Neural cell (in vitro differentiated cells): ENCODE data around the gene NECTIN1. TPM values are rescaled to one million over a fixed set of nuclear protein-coding genes. Genes with fewer than 3 reads are reported as not detected.

Experiments used
- H2AFZ ChIP-seq: fragments of 200-600, 300-800 bp; sonication (generic), shearing (Covaris generic); 2 replicates; pipeline ENCODE4 v1.6.0; 2014; ENCODE audit warnings: low read depth, mild to moderate bottlenecking, antibody characterized with exemption, low read length, moderate library complexity
- H3F3A ChIP-seq: fragments of 200-600 bp; shearing (Covaris generic); 2 replicates; pipeline ENCODE4 v1.6.1; 2016; ENCODE audit warnings: mild to moderate bottlenecking, moderate library complexity, mixed read lengths, antibody characterized with exemption, low read length; ENCODE audit not compliant: insufficient read depth, poor library complexity, severe bottlenecking
- H3K27ac ChIP-seq: fragments of 200-600, 300-800 bp; sonication (generic), shearing (Covaris generic); 2 replicates; pipeline ENCODE4 v1.5.1; 2014; ENCODE audit warnings: mild to moderate bottlenecking, low read length, moderate library complexity
- H3K27me3 ChIP-seq: fragments of 300-800, 200-600 bp; sonication (generic), shearing (Covaris generic); 2 replicates; pipeline ENCODE4 v1.6.0; 2014; ENCODE audit warnings: mild to moderate bottlenecking, low read depth, low read length, moderate library complexity; ENCODE audit not compliant: insufficient read depth
- H3K36me3 ChIP-seq: fragments of 300-800, 200-600 bp; sonication (generic), shearing (Covaris generic); 2 replicates; pipeline ENCODE4 v1.5.1; 2014; ENCODE audit warnings: mild to moderate bottlenecking, antibody characterized with exemption, low read length, moderate library complexity; ENCODE audit not compliant: insufficient read depth
- H3K4me2 ChIP-seq: fragments of 300-800, 200-600 bp; sonication (generic), shearing (Covaris generic); 2 replicates; pipeline ENCODE4 v1.6.0; 2014; ENCODE audit warnings: mild to moderate bottlenecking, low read length
- H3K4me3 ChIP-seq: fragments of 300-800, 200-600 bp; sonication (generic), shearing (Covaris generic); 2 replicates; pipeline ENCODE4 v1.5.1; 2014; ENCODE audit warnings: mild to moderate bottlenecking, low read length, moderate library complexity
- H3K79me2 ChIP-seq: fragments of 200-600 bp; shearing (Covaris generic); replicated peaks from 2 replicates; pipeline ENCODE4 v1.6.0; 2014; ENCODE audit warnings: mild to moderate bottlenecking, low read length, moderate library complexity; ENCODE audit not compliant: insufficient read depth
- H3K9ac ChIP-seq: fragments of 300-800, 200-600 bp; sonication (generic), shearing (Covaris generic); 2 replicates; pipeline ENCODE4 v1.6.1; 2016; ENCODE audit warnings: mild to moderate bottlenecking, low read length, mixed read lengths
- H3K9me2 ChIP-seq: fragments of 200-600 bp; shearing (Covaris generic); 2 replicates; pipeline ENCODE4 v1.6.1; 2016; ENCODE audit warnings: mild to moderate bottlenecking, low read length, mixed read lengths; ENCODE audit not compliant: insufficient read depth
- H3K9me3 ChIP-seq: fragments of 200-600, 300-800 bp; sonication (generic), shearing (Covaris generic); 2 replicates; pipeline ENCODE4 v1.6.1; 2016; ENCODE audit warnings: mild to moderate bottlenecking, mixed run types, low read length, moderate library complexity, mixed read lengths
- H4K20me1 ChIP-seq: fragments of 200-600 bp; shearing (Covaris generic); 2 replicates; pipeline ENCODE4 v1.6.1; 2016; ENCODE audit warnings: mild to moderate bottlenecking, mixed run types; ENCODE audit not compliant: insufficient read depth
- EP300 ChIP-seq: fragments of 450-650 bp; conservative IDR thresholded peaks from 2 replicates; pipeline ENCODE4 v1.6.1; 2014; ENCODE audit warnings: antibody characterized with exemption, mild to moderate bottlenecking, moderate library complexity; ENCODE audit not compliant: poor library complexity, severe bottlenecking
- EZH2 ChIP-seq: fragments of 200-600, 300-800 bp; shearing (Covaris generic), sonication (generic); IDR thresholded peaks from 2 replicates; pipeline ENCODE4 v1.6.1; 2014; ENCODE audit warnings: antibody characterized with exemption, low read length, borderline replicate concordance, mild to moderate bottlenecking; ENCODE audit not compliant: insufficient read depth, poor library complexity, severe bottlenecking
- MXI1 ChIP-seq: fragments of 450-650 bp; conservative IDR thresholded peaks from 2 replicates; pipeline ENCODE4 v1.6.1; 2014; ENCODE audit warnings: antibody characterized with exemption, mild to moderate bottlenecking; ENCODE audit not compliant: poor library complexity, severe bottlenecking
- POLR2AphosphoS5 ChIP-seq: IDR thresholded peaks from 2 replicates; pipeline ENCODE4 v1.6.1; 2012
- RAD21 ChIP-seq: fragments of 450-650 bp; conservative IDR thresholded peaks from 2 replicates; pipeline ENCODE4 v1.6.1; 2014; ENCODE audit warnings: antibody characterized with exemption, mild to moderate bottlenecking, moderate library complexity
- SMC3 ChIP-seq: fragments of 450-650 bp; conservative IDR thresholded peaks from 2 replicates; pipeline ENCODE4 v1.6.1; 2014; ENCODE audit warnings: antibody characterized with exemption, mild to moderate bottlenecking, moderate library complexity; ENCODE audit not compliant: poor library complexity
- TAF1 ChIP-seq: IDR thresholded peaks from 2 replicates; pipeline ENCODE4 v1.6.1; 2012; ENCODE audit warnings: low read depth
- polyA plus RNA-seq: library from polyadenylated mRNA; depleted of rRNA; stranded (reverse); fragments of >200 nt; gene quantifications from 2 replicates; pipeline ENCODE4 v1.2.3, GENCODE V29; 2014
- TF ChIP-seq, protein P1 (sequence below): fragments of 450-650 bp; IDR thresholded peaks from 2 replicates; pipeline ENCODE4 v1.5.1; 2014; ENCODE audit warnings: antibody characterized with exemption, mild to moderate bottlenecking, moderate library complexity; ENCODE audit not compliant: poor library complexity, severe bottlenecking
- TF ChIP-seq, protein P2 (sequence below): IDR thresholded peaks from 2 replicates; pipeline ENCODE4 v1.6.1; 2012; ENCODE audit warnings: borderline replicate concordance

NECTIN1 gene
- polyA plus RNA-seq, 1 donor from 2014 or later, result 5.6 TPM

DNA sequence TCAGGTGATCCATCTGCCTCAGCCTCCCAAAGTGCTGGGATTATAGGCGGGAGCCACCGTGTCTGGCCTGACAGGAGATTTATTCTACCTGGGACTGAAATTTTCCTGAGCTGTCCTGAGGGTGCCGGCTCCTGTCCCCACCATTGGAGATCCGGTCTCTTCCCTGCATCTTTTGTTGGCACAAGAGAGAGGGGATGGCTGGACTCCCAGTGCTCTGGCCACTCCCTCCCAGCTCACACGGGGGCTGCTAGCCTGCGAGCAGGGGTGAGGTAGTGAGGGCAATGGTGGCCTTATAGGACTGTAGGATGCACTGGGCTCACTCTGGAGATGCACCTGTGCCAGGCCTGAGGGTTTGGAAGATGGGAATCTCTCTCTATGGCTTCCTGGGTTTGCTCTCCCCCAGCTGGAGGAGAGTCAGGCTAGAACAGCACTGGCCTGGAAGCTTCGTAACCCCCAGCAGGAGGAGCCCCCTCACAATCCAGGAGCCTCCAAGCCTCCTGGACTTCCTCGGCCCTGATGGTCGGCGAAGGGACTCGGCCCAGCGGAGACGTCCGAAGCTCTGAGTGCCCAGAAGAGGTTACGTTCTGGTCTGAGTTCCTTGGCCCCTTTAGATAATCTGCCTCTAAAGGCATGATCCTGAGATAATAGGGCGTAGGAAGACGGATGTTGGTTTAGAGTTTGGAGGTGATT is 106.4 kb downstream of the NECTIN1 start:
- Histone ChIP-seq H3K79me2 (no peaks in the 10 kb centered on the region), H3F3A (no peaks in the 10 kb centered on the region), H3K36me3 (no peaks in the 10 kb centered on the region), H3K9me2 (no peaks in the 10 kb centered on the region), H3K4me2 (no peak overlapping the region), H3K27me3 (no peaks in the 10 kb centered on the region), H3K4me3 (no peak overlapping the region), H2AFZ (no peak overlapping the region), H3K27ac (no peak overlapping the region), H3K9ac (no peak overlapping the region), H3K9me3 (no peaks in the 10 kb centered on the region), H4K20me1 (no peaks in the 10 kb centered on the region)
- TF ChIP-seq POLR2AphosphoS5 (no peak), RAD21 (no peak), EZH2 (no peak), SMC3 (no peak), TAF1 (no peak), MXI1 (no peak), EP300 (no peak)
- TF ChIP-seq, protein P1, sequence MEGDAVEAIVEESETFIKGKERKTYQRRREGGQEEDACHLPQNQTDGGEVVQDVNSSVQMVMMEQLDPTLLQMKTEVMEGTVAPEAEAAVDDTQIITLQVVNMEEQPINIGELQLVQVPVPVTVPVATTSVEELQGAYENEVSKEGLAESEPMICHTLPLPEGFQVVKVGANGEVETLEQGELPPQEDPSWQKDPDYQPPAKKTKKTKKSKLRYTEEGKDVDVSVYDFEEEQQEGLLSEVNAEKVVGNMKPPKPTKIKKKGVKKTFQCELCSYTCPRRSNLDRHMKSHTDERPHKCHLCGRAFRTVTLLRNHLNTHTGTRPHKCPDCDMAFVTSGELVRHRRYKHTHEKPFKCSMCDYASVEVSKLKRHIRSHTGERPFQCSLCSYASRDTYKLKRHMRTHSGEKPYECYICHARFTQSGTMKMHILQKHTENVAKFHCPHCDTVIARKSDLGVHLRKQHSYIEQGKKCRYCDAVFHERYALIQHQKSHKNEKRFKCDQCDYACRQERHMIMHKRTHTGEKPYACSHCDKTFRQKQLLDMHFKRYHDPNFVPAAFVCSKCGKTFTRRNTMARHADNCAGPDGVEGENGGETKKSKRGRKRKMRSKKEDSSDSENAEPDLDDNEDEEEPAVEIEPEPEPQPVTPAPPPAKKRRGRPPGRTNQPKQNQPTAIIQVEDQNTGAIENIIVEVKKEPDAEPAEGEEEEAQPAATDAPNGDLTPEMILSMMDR, result no peak
- TF ChIP-seq, protein P2, sequence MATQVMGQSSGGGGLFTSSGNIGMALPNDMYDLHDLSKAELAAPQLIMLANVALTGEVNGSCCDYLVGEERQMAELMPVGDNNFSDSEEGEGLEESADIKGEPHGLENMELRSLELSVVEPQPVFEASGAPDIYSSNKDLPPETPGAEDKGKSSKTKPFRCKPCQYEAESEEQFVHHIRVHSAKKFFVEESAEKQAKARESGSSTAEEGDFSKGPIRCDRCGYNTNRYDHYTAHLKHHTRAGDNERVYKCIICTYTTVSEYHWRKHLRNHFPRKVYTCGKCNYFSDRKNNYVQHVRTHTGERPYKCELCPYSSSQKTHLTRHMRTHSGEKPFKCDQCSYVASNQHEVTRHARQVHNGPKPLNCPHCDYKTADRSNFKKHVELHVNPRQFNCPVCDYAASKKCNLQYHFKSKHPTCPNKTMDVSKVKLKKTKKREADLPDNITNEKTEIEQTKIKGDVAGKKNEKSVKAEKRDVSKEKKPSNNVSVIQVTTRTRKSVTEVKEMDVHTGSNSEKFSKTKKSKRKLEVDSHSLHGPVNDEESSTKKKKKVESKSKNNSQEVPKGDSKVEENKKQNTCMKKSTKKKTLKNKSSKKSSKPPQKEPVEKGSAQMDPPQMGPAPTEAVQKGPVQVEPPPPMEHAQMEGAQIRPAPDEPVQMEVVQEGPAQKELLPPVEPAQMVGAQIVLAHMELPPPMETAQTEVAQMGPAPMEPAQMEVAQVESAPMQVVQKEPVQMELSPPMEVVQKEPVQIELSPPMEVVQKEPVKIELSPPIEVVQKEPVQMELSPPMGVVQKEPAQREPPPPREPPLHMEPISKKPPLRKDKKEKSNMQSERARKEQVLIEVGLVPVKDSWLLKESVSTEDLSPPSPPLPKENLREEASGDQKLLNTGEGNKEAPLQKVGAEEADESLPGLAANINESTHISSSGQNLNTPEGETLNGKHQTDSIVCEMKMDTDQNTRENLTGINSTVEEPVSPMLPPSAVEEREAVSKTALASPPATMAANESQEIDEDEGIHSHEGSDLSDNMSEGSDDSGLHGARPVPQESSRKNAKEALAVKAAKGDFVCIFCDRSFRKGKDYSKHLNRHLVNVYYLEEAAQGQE, result no peak

DNA sequence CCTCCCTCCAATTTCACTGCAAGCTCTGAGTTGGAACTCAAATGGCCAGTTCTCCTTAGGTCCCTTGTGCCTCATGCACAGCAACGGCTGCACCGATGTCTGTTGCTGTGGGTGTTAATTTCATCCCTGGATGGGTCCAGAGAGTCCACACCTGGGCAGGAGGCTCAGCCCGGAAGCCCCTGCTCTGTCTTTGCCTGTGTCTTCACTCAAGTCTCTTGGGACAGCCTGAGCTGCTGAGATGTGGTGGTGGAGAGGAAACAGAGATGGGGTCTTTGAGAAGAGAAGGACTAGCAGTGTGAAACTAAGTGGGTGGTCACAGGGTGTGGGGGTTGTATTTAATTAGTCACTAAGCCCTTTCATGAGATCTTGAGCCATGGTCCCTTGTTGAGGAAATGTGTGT is 109.3 kb downstream of the NECTIN1 start:
- Histone ChIP-seq H3K36me3 (no peaks in the 10 kb centered on the region), H3K27me3 (no peaks in the 10 kb centered on the region), H2AFZ (no peak overlapping the region), H3K9me3 (no peaks in the 10 kb centered on the region), H3K4me2 (no peak overlapping the region), H3K79me2 (no peaks in the 10 kb centered on the region), H3K9me2 (no peaks in the 10 kb centered on the region), H3K4me3 (no peak overlapping the region), H3K9ac (no peak overlapping the region), H3F3A (no peaks in the 10 kb centered on the region), H3K27ac (no peak overlapping the region), H4K20me1 (no peaks in the 10 kb centered on the region)
- TF ChIP-seq EP300, result no peak
- no peak for TF ChIP-seq MXI1
- no peak for TF ChIP-seq TAF1
- TF ChIP-seq RAD21, result no peak
- no peak for TF ChIP-seq POLR2AphosphoS5
- TF ChIP-seq, protein P1, result no peak
- TF ChIP-seq, protein P2, result no peak
- no peak for TF ChIP-seq EZH2
- TF ChIP-seq SMC3, result no peak
